Uterus (tissue), 4 donors: ENCODE measurements around the gene HSPB7. TPM values are rescaled to one million over a fixed set of nuclear protein-coding genes. Genes with fewer than 3 reads are reported as not detected.

Experiments used
- DNase-seq, 2 donors: peaks; one replicate each; pipeline ENCODE4 v3.0.0-alpha.2; 2019 to 2020
- H3K27ac ChIP-seq, 2 donors: fragments of 200-600 bp; sonication (generic); 1 replicate in 1 of 2; 2 replicates in 1 of 2; pipeline ENCODE4 v1.5.1; 2016 to 2018
- H3K27me3 ChIP-seq, 2 donors: fragments of 200-600 bp; sonication (generic); one replicate each; pipeline ENCODE4 v1.5.1; 2018 to 2019; ENCODE audit warnings: control low read depth in 1 of 2
- H3K36me3 ChIP-seq, 2 donors: fragments of 200-600 bp; sonication (generic); one replicate each; pipeline ENCODE4 v1.5.1; 2019; ENCODE audit warnings: control low read depth in 1 of 2
- H3K4me1 ChIP-seq, 2 donors: fragments of 200-600 bp; sonication (generic); one replicate each; pipeline ENCODE4 v1.5.1; 2018 to 2019; ENCODE audit warnings: control low read depth in 1 of 2
- H3K4me3 ChIP-seq, 2 donors: fragments of 200-600 bp; sonication (generic); 1 replicate in 1 of 2; 2 replicates in 1 of 2; pipeline ENCODE4 v1.5.1; 2018 to 2019; ENCODE audit warnings: mild to moderate bottlenecking in 1 of 2
- H3K9me3 ChIP-seq, 2 donors: fragments of 200-600 bp; sonication (generic); one replicate each; pipeline ENCODE4 v1.5.1; 2019; ENCODE audit warnings: control low read depth in 1 of 2
- POLR2A ChIP-seq, 2 donors: fragments of 450-650 bp; IDR thresholded peaks; one replicate each; pipeline ENCODE4 v1.6.1; 2016; ENCODE audit warnings: antibody characterized with exemption in 2 of 2, mild to moderate bottlenecking in 1 of 2, moderate library complexity in 1 of 2
- intact Hi-C: fragments of 100-400 bp; cut with DNase I; formaldehyde crosslinking; loops from one replicate; pipeline ENCODE4 v1.15.1; 2023; ENCODE audit warnings: low total_unique reads
- total RNA-seq, 4 donors: library from RNA; depleted of rRNA in 3 of 4; stranded (reverse); fragments of >200 nt in 3 of 4; gene quantifications; one replicate each; pipeline versions ENCODE4 v1.1.0 to v1.2.4, GENCODE V29; 2014 to 2023
- TF ChIP-seq, protein P1 (sequence below), 4 experiments: fragments of 200-600 bp in 2 of 4; fragments of 450-650 bp in 2 of 4; sonication (generic) in 2 of 4; IDR thresholded peaks; one replicate each; pipeline ENCODE4 v1.5.1; 2016 to 2019; ENCODE audit warnings: antibody characterized with exemption in 4 of 4, mild to moderate bottlenecking in 2 of 4, moderate library complexity in 1 of 4
- donor health status: DM: yes; HTN: yes; CAD: no.

Gene HSPB7
- total RNA-seq, 4 donors from 2014 or later = 8.7 to 283 (median 22.6) TPM

- no peak for DNase-seq
- TF ChIP-seq, protein P1, sequence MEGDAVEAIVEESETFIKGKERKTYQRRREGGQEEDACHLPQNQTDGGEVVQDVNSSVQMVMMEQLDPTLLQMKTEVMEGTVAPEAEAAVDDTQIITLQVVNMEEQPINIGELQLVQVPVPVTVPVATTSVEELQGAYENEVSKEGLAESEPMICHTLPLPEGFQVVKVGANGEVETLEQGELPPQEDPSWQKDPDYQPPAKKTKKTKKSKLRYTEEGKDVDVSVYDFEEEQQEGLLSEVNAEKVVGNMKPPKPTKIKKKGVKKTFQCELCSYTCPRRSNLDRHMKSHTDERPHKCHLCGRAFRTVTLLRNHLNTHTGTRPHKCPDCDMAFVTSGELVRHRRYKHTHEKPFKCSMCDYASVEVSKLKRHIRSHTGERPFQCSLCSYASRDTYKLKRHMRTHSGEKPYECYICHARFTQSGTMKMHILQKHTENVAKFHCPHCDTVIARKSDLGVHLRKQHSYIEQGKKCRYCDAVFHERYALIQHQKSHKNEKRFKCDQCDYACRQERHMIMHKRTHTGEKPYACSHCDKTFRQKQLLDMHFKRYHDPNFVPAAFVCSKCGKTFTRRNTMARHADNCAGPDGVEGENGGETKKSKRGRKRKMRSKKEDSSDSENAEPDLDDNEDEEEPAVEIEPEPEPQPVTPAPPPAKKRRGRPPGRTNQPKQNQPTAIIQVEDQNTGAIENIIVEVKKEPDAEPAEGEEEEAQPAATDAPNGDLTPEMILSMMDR (IDR thresholded peaks at IDR 0.05) = no peak
- TF ChIP-seq POLR2A (IDR thresholded peaks at IDR 0.05) = no peak
- no peaks in the 10 kb centered on the region for H3K27me3 ChIP-seq
- H3K36me3 ChIP-seq = no peaks in the 10 kb centered on the region
- H3K4me1 ChIP-seq = no peaks in the 10 kb centered on the region
- no peak overlapping the region for H3K4me3 ChIP-seq
- no peaks in the 10 kb centered on the region for H3K9me3 ChIP-seq
- intact Hi-C loops = no loop called here
- H3K27ac ChIP-seq = no peak overlapping the region
These were observed 33.2 kb upstream of the HSPB7 start for GRCh38 chr1:16051039-16051438.

DNA sequence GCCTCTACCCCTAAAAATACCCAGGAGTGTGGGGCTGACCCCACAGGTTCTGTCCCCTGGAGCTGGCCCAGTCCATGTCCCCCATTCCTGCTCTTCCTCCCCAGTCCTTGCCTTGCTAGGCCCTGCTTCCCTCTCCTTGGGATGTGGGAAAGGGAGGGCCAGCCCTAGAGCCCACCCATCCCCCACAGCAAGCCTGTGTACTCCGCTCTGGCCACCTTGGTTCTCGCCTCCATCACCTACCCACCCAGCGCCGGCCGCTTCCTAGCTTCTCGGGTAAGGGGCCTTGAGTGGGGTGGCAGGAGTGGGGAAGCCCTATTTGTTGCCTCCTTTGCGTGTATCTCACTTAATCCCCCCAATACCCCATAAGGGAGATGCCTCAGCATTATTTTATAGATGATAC, 32.5 kb upstream of the HSPB7 start:
- no peak for DNase-seq
- Histone ChIP-seq H3K4me3 (no peak overlapping the region), H3K9me3 (no peaks in the 10 kb centered on the region), H3K36me3 (no peaks in the 10 kb centered on the region), H3K27me3 (no peaks in the 10 kb centered on the region), H3K27ac (no peak overlapping the region), H3K4me1 (no peaks in the 10 kb centered on the region)
- intact Hi-C loops = no loop called here
- TF ChIP-seq, protein P1 (IDR thresholded peaks at IDR 0.05) = no peak
- no peak for TF ChIP-seq POLR2A (IDR thresholded peaks at IDR 0.05)

- intact Hi-C loops = no loop called here
- peak; percentile 59 to 66 for DNase-seq
These were observed 30.8 kb upstream of the HSPB7 start for GRCh38 chr1:16048573-16049189.

DNA sequence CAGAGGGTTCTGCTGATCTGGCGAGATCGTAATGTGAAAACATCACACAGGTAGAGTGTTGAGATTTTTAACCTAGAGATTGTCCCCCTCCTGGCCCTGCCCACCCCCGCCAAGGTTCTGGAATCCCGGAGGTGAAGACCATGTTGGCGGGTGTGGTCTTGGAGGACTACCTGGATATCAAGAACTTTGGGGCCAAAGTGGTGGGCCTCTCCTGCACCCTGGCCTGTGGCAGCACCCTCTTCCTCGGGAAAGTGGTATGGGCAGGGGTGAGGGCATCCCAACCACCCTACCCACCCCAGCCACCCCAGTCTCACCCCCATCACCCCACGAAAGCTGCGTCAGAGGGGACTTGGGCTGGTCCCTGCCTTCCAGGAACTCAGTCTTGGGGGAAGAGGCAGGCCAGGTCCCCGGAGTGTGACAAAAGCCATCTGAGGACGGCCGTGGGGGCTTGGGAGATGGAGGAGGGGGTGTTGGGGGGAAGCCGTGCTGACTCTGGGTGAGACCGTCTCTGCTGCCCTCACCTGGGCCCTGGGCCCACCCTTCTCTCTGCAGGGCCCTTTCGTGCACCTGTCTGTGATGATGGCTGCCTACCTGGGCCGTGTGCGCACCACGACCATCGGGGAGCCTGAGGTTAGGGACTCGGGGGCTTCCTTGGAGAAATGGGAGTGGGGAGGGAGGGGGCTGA, 30.1 kb upstream of the HSPB7 start:
- H3K36me3 ChIP-seq = no peaks in the 10 kb centered on the region
- intact Hi-C loops = no loop called here
- DNase-seq = no peak
- no peaks in the 10 kb centered on the region for H3K27me3 ChIP-seq
- TF ChIP-seq, protein P1 (IDR thresholded peaks at IDR 0.05) = no peak
- no peak overlapping the region for H3K27ac ChIP-seq
- no peaks in the 10 kb centered on the region for H3K9me3 ChIP-seq
- no peak overlapping the region for H3K4me3 ChIP-seq
- H3K4me1 ChIP-seq = no peaks in the 10 kb centered on the region

More at GRCh38 chr1:16048573-16049189, 30.8 kb upstream of the HSPB7 start:
- H3K4me1 ChIP-seq = no peaks in the 10 kb centered on the region
- H3K27me3 ChIP-seq = no peaks in the 10 kb centered on the region
- TF ChIP-seq, protein P1 (IDR thresholded peaks at IDR 0.05) = peak in 1 of 4 experiments; percentile 17
- no peak for TF ChIP-seq POLR2A (IDR thresholded peaks at IDR 0.05)
- no peak overlapping the region for H3K27ac ChIP-seq
- peak overlapping the region; percentile 25 to 32 for H3K4me3 ChIP-seq
- H3K9me3 ChIP-seq = no peaks in the 10 kb centered on the region
- H3K36me3 ChIP-seq = no peaks in the 10 kb centered on the region

DNA sequence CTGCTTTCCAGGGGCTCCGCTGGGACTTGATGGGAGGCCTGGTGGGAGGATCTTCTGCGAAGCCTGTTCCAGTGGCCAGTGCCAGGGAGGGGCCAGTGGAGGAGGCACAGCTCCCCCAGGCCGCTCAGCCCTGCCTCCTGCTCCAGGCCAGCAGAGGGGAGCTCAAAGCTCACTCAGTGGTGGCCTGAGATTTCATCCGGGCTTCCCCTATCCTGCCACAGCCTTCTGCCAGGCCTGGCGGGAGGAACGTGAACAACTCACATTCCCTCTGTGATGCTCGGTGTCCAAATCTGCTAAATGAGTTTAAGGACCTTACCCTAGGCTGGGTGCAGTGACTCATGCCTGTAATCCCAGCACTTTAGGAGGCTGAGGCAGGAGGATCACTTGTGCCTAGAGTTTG, 29.0 kb upstream of the HSPB7 start:
- Histone ChIP-seq H3K9me3 (no peaks in the 10 kb centered on the region), H3K4me3 (no peak overlapping the region), H3K4me1 (no peaks in the 10 kb centered on the region), H3K27me3 (no peaks in the 10 kb centered on the region), H3K27ac (peak overlapping the region in 1 of 2 donors; percentile 16), H3K36me3 (no peaks in the 10 kb centered on the region)
- intact Hi-C loops = no loop called here
- no peak for TF ChIP-seq POLR2A (IDR thresholded peaks at IDR 0.05)
- TF ChIP-seq, protein P1 (IDR thresholded peaks at IDR 0.05) = peak in 1 of 4 experiments; percentile 5
- no peak for DNase-seq
